GM10248 (cell line): ENCODE data around the gene DGKI.

Source experiments
- CTCF ChIA-PET: fragments of 300-600 bp; sonication (Branson Sonifier 250); formaldehyde crosslinking; extraction: SDS; loops from one replicate; lab custom pipeline; 2021; ENCODE audit warnings: antibody characterized with exemption; lab: Yijun Ruan, JAX
- POLR2A ChIA-PET: fragments of 350-650 bp; sonication (Branson Sonifier 250); formaldehyde crosslinking; extraction: SDS; loops from one replicate; lab custom pipeline; 2020; ENCODE audit warnings: antibody characterized with exemption; lab: Yijun Ruan, JAX
- DNase-seq: peaks from one replicate; pipeline ENCODE4 v3.0.0; 2012; ENCODE audit errors: extremely low spot score
- CTCF ChIP-seq: IDR thresholded peaks from 2 replicates; pipeline ENCODE4 v1.5.1; 2012; ENCODE audit warnings: mild to moderate bottlenecking, low read depth; ENCODE audit errors: extremely low read depth, missing control alignments, control extremely low read depth

Gene DGKI

DNA sequence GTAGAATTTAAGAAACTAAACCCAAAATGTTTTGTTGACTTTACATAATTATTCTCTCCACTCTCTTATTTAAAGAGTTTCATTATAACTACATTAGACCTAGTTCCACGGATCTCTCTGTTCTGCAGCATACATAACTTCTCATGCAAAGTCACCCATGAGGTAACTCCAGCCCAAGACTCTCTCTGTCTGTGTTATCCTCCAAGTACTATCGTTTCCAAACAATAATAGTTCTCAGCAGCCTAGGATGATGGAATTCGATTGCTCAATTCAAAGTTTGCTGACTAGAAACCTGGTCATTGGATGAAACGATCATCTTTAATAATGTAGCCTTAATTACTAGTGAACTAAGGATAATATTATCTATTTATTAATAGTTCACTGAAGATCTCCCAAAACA is 300.1 kb downstream of the DGKI start:
- no peak for TF ChIP-seq CTCF
- ChIA-PET POLR2A (no interaction called here), CTCF (no interaction called here)
- DNase-seq, result no peak

GRCh38 chr7:137546009-137546408 is 300.8 kb downstream of the DGKI start:
- ChIA-PET CTCF (no interaction called here), POLR2A (no interaction called here)
- TF ChIP-seq CTCF, result no peak
- no peak for DNase-seq

DNA sequence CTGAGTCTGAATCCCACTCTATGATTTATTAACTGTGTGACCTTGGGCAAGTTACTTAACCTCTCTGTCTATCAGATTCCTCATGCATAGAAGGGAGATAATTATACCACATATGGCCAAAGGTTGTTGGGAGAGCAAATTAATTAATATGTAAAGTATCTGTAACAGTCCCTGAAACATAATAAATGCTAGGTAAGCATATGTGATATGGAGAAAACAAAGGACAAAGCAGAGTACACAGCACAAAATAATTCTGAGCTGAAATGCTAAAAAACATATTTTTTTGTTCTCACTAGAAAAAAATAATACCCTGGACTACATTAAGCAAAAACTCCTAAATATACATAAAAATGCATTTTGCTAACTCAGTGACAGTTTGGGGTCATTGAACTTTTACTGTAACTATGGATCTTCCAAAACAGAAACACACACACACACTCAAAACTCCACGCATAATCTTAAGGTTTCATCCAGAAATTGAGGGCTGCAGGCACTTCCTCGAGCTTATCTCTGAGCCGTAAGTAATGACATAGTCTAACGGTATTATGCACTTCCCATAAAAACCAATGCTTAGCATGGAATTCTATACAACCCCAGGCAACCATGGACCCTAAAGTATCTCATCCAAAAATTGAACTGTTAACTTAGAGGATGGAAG is 301.6 kb downstream of the DGKI start:
- POLR2A ChIA-PET, result no interaction called here

GRCh38 chr7:137544453-137545058 is 302.2 kb downstream of the DGKI start:
- ChIA-PET CTCF (no interaction called here), POLR2A (no interaction called here)
- no peak for TF ChIP-seq CTCF
- no peak for DNase-seq

More for the DNA sequence above, 301.6 kb downstream of the DGKI start:
- TF ChIP-seq CTCF, result no peak
- DNase-seq, result no peak
- CTCF ChIA-PET, result no interaction called here

DNA sequence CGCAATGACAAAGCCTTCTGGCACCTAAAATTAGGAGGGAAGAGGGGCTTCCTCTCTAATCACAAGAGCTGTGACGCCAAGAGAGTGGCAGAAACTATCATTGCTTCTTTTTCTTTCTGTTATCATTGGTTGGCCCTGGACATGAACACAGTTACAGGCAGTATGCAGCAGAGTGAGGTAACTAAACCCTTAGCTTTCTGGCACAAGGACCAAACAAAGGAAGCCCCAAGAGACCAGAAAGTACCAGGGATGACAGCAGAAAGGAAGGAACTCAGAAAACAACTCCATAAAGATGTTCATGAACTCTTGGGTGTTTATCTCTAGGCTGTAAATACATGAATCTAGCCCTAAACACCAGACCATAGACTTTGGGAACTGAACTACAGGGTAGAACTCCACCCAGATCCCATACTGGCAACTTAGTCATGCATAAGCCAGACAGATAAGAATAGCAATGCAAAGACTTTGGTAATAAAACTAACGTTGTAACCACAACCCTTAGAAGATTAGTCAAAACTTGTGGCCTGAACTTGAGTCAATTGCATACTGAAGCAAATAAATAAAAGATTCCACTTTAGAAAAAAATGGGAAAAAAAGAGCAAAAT is 307.6 kb downstream of the DGKI start:
- no peak for TF ChIP-seq CTCF
- ChIA-PET CTCF (interaction anchor here (1.2 kb wide), 1 partner anchor 13 kb away, joined by 3 read pairs; no protein-coding TSS in a partner anchor), POLR2A (no interaction called here)
- DNase-seq, result no peak

- no peak for DNase-seq
- ChIA-PET POLR2A (no interaction called here), CTCF (interaction anchor here (1.2 kb wide), 1 partner anchor 13 kb away, joined by 3 read pairs; no protein-coding TSS in a partner anchor)
- no peak for TF ChIP-seq CTCF
Observed at GRCh38 chr7:137538361-137538762, 308.4 kb downstream of the DGKI start.
